ENCODE data around the gene WDFY2. TPM values are rescaled to one million over a fixed set of nuclear protein-coding genes. Genes with fewer than 3 reads are reported as not detected.

WDFY2 gene
- polyA plus RNA-seq, 2 donors = 5.4 to 6.9 TPM

GRCh38 chr13:51811046-51811445, 226.8 kb downstream of the WDFY2 start:
- H3K36me3 ChIP-seq (ENCODE audit: control insufficient read depth in 2 of 2, insufficient read depth in 2 of 2, low read length in 1 of 2) = no peaks in the 10 kb centered on the region
- no peaks in the 10 kb centered on the region for H3K27me3 ChIP-seq (ENCODE audit: control insufficient read depth in 1 of 2, insufficient read depth in 2 of 2, low read length in 2 of 2)
- H3K4me1 ChIP-seq (ENCODE audit: control insufficient read depth in 2 of 2, insufficient read depth in 2 of 2, low read length in 1 of 2) = peaks cover 3 to 5% of the 10 kb centered on the region in 2 donors
- H3K4me3 ChIP-seq (ENCODE audit: low read depth in 1 of 2, low read length in 2 of 2) = no peak overlapping the region
- WGBS, 2 donors = 74 to 79% methylated on average over 12 of the region's 12 CpGs
- H3K27ac ChIP-seq (ENCODE audit: low read depth in 2 of 2, low read length in 1 of 2) = no peak overlapping the region
- no peaks in the 10 kb centered on the region for H3K9me3 ChIP-seq (ENCODE audit: control insufficient read depth in 2 of 2, insufficient read depth in 1 of 2, low read depth in 1 of 2, low read length in 1 of 2)

GRCh38 chr13:51811920-51812451, 227.7 kb downstream of the WDFY2 start:
- Histone ChIP-seq H3K4me1 (ENCODE audit: control insufficient read depth in 2 of 2, insufficient read depth in 2 of 2, low read length in 1 of 2) (peaks cover 5 to 6% of the 10 kb centered on the region in 2 donors), H3K27me3 (ENCODE audit: control insufficient read depth in 1 of 2, insufficient read depth in 2 of 2, low read length in 2 of 2) (no peaks in the 10 kb centered on the region), H3K4me3 (ENCODE audit: low read depth in 1 of 2, low read length in 2 of 2) (no peak overlapping the region), H3K9me3 (ENCODE audit: control insufficient read depth in 2 of 2, insufficient read depth in 1 of 2, low read depth in 1 of 2, low read length in 1 of 2) (no peaks in the 10 kb centered on the region), H3K27ac (ENCODE audit: low read depth in 2 of 2, low read length in 1 of 2) (no peak overlapping the region), H3K36me3 (ENCODE audit: control insufficient read depth in 2 of 2, insufficient read depth in 2 of 2, low read length in 1 of 2) (no peaks in the 10 kb centered on the region)
- WGBS, 2 donors = 47 to 55% methylated on average over 4 of the region's 4 CpGs

GRCh38 chr13:51814071-51814470, 229.8 kb downstream of the WDFY2 start:
- H3K27me3 ChIP-seq (ENCODE audit: control insufficient read depth in 1 of 2, insufficient read depth in 2 of 2, low read length in 2 of 2) = no peaks in the 10 kb centered on the region
- no peaks in the 10 kb centered on the region for H3K36me3 ChIP-seq (ENCODE audit: control insufficient read depth in 2 of 2, insufficient read depth in 2 of 2, low read length in 1 of 2)
- peaks cover 5 to 8% of the 10 kb centered on the region in 2 donors for H3K4me1 ChIP-seq (ENCODE audit: control insufficient read depth in 2 of 2, insufficient read depth in 2 of 2, low read length in 1 of 2)
- 98% methylated on average over 2 of the region's 2 CpGs for WGBS, 2 donors
- no peaks in the 10 kb centered on the region for H3K9me3 ChIP-seq (ENCODE audit: control insufficient read depth in 2 of 2, insufficient read depth in 1 of 2, low read depth in 1 of 2, low read length in 1 of 2)
- no peak overlapping the region for H3K4me3 ChIP-seq (ENCODE audit: low read depth in 1 of 2, low read length in 2 of 2)
- no peak overlapping the region for H3K27ac ChIP-seq (ENCODE audit: low read depth in 2 of 2, low read length in 1 of 2)

- H3K27me3 ChIP-seq (ENCODE audit: control insufficient read depth in 1 of 2, insufficient read depth in 2 of 2, low read length in 2 of 2) = no peaks in the 10 kb centered on the region
- H3K9me3 ChIP-seq (ENCODE audit: control insufficient read depth in 2 of 2, insufficient read depth in 1 of 2, low read depth in 1 of 2, low read length in 1 of 2) = no peaks in the 10 kb centered on the region
- 21 to 22% methylated on average over 13 of the region's 13 CpGs for WGBS, 2 donors
- H3K36me3 ChIP-seq (ENCODE audit: control insufficient read depth in 2 of 2, insufficient read depth in 2 of 2, low read length in 1 of 2) = no peaks in the 10 kb centered on the region
- no peak overlapping the region for H3K27ac ChIP-seq (ENCODE audit: low read depth in 2 of 2, low read length in 1 of 2)
- peaks cover 5 to 10% of the 10 kb centered on the region in 2 donors for H3K4me1 ChIP-seq (ENCODE audit: control insufficient read depth in 2 of 2, insufficient read depth in 2 of 2, low read length in 1 of 2)
- no peak overlapping the region for H3K4me3 ChIP-seq (ENCODE audit: low read depth in 1 of 2, low read length in 2 of 2)
Observed at GRCh38 chr13:51814825-51815650, 230.8 kb downstream of the WDFY2 start.

GRCh38 chr13:51815848-51816247, 231.6 kb downstream of the WDFY2 start:
- no peaks in the 10 kb centered on the region for H3K9me3 ChIP-seq (ENCODE audit: control insufficient read depth in 2 of 2, insufficient read depth in 1 of 2, low read depth in 1 of 2, low read length in 1 of 2)
- no peaks in the 10 kb centered on the region for H3K36me3 ChIP-seq (ENCODE audit: control insufficient read depth in 2 of 2, insufficient read depth in 2 of 2, low read length in 1 of 2)
- H3K4me1 ChIP-seq (ENCODE audit: control insufficient read depth in 2 of 2, insufficient read depth in 2 of 2, low read length in 1 of 2) = peaks cover 5 to 10% of the 10 kb centered on the region in 2 donors
- H3K27ac ChIP-seq (ENCODE audit: low read depth in 2 of 2, low read length in 1 of 2) = no peak overlapping the region
- WGBS, 2 donors = 53 to 65% methylated on average over 11 of the region's 11 CpGs
- no peak overlapping the region for H3K4me3 ChIP-seq (ENCODE audit: low read depth in 1 of 2, low read length in 2 of 2)
- H3K27me3 ChIP-seq (ENCODE audit: control insufficient read depth in 1 of 2, insufficient read depth in 2 of 2, low read length in 2 of 2) = no peaks in the 10 kb centered on the region

GRCh38 chr13:51816604-51817249, 232.5 kb downstream of the WDFY2 start:
- no peaks in the 10 kb centered on the region for H3K9me3 ChIP-seq (ENCODE audit: control insufficient read depth in 2 of 2, insufficient read depth in 1 of 2, low read depth in 1 of 2, low read length in 1 of 2)
- H3K27ac ChIP-seq (ENCODE audit: low read depth in 2 of 2, low read length in 1 of 2) = no peak overlapping the region
- no peaks in the 10 kb centered on the region for H3K36me3 ChIP-seq (ENCODE audit: control insufficient read depth in 2 of 2, insufficient read depth in 2 of 2, low read length in 1 of 2)
- H3K4me1 ChIP-seq (ENCODE audit: control insufficient read depth in 2 of 2, insufficient read depth in 2 of 2, low read length in 1 of 2) = peaks cover 4 to 10% of the 10 kb centered on the region in 2 donors
- H3K4me3 ChIP-seq (ENCODE audit: low read depth in 1 of 2, low read length in 2 of 2) = no peak overlapping the region
- WGBS, 2 donors = 51 to 64% methylated on average over 19 of the region's 19 CpGs
- H3K27me3 ChIP-seq (ENCODE audit: control insufficient read depth in 1 of 2, insufficient read depth in 2 of 2, low read length in 2 of 2) = no peaks in the 10 kb centered on the region

Other genes starting within 250 kb of the WDFY2 start
- not detected for gene SERPINE3, start 244.8 kb upstream of the WDFY2 start, polyA plus RNA-seq
- 10 to 100 TPM in 1 of 2 donors, 1 to 10 TPM in 1; 9.6 to 11.5 TPM for gene INTS6, start 131.4 kb upstream of the WDFY2 start, polyA plus RNA-seq
- 10 to 100 TPM in 1 of 2 donors, 1 to 10 TPM in 1; 9.5 to 11.7 TPM for gene DHRS12, start 219.7 kb downstream of the WDFY2 start, polyA plus RNA-seq